K562 (cell line): ENCODE measurements around the gene TRAF1. TPM values are rescaled to one million over a fixed set of nuclear protein-coding genes. Genes with fewer than 3 reads are reported as not detected.

Experiments
- ATAC-seq: fragments of 200-7000 bp; cut with Tn5 transposase; 3 replicates; pipeline ENCODE4 v1.9.1; 2020; ENCODE audit warnings: moderate library complexity
- BruUV-seq: library from RNA; stranded (reverse); fragments of 400-500 nt; replicated peaks from 2 replicates; lab custom pipeline; 2021; lab: Mats Ljungman, UMichigan
- CTCF ChIA-PET: fragments of 300-600 bp; formaldehyde crosslinking; extraction: SDS; loops from one replicate; lab custom pipeline; 2021; ENCODE audit warnings: low intra/inter-chr PET ratio; lab: Yijun Ruan, JAX
- POLR2A ChIA-PET: fragments of 300-600, 350-650 bp; sonication (Branson Sonifier 250); formaldehyde crosslinking; extraction: SDS; loops from one replicate; lab custom pipeline; 2021; ENCODE audit warnings: antibody characterized with exemption, inconsistent platforms; lab: Yijun Ruan, JAX
- DNase-seq, 4 experiments: peaks; one replicate each; pipeline versions ENCODE4 v3.0.0 to v3.0.0-alpha.2; 2011 to 2018; ENCODE audit warnings: low spot score in 3 of 4, mixed read lengths in 3 of 4; ENCODE audit errors: extremely low read depth in 1 of 4
- FAIRE-seq: peaks from 2 replicates; lab custom pipeline; 2011; peaks lifted over from hg19 to GRCh38; lab: Jason Lieb, UNC
- H2AFZ ChIP-seq: 2 replicates; pipeline ENCODE4 v1.6.0; 2011; ENCODE audit warnings: low read depth, low read length, control low read depth, inconsistent platforms
- H3K27ac ChIP-seq: fragments of 200-600 bp; 3 replicates; pipeline ENCODE4 v1.8.0; 2011; ENCODE audit warnings: low read depth, mild to moderate bottlenecking, control low read depth, inconsistent platforms, low read length, moderate library complexity, mixed read lengths; ENCODE audit errors: extremely low read depth
- H3K27me3 ChIP-seq, 2 experiments: fragments of 300-600 bp in 1 of 2; 2 replicates in 1 of 2; 3 replicates in 1 of 2; pipeline versions ENCODE4 v1.6.0 to v1.8.0; 2011; ENCODE audit warnings: inconsistent platforms in 2 of 2, low read length in 2 of 2, mild to moderate bottlenecking in 1 of 2, mixed read lengths in 1 of 2, moderate library complexity in 1 of 2; ENCODE audit not compliant: control insufficient read depth in 2 of 2, insufficient read depth in 2 of 2
- H3K36me3 ChIP-seq: fragments of 300-600 bp; 3 replicates; pipeline ENCODE4 v1.8.0; 2011; ENCODE audit warnings: mild to moderate bottlenecking, low read length, inconsistent platforms; ENCODE audit not compliant: control insufficient read depth, insufficient read depth
- H3K4me1 ChIP-seq, 2 experiments: fragments of 200-600 bp in 1 of 2; replicated peaks in 1 of 2; 2 replicates in 1 of 2; 3 replicates in 1 of 2; pipeline versions ENCODE4 v1.5.1 to v1.8.0; 2011; ENCODE audit warnings: inconsistent platforms in 2 of 2, low read length in 2 of 2, mild to moderate bottlenecking in 1 of 2, mixed read lengths in 1 of 2, moderate library complexity in 1 of 2; ENCODE audit not compliant: control insufficient read depth in 2 of 2, insufficient read depth in 2 of 2
- H3K4me2 ChIP-seq: 2 replicates; pipeline ENCODE4 v1.6.1; 2011; ENCODE audit warnings: low read length, control low read depth, inconsistent platforms, mixed read lengths; ENCODE audit not compliant: insufficient read depth
- H3K4me3 ChIP-seq: fragments of 200-600 bp; sonication (generic), shearing (Covaris generic); 2 replicates; pipeline ENCODE4 v1.5.1; 2016; ENCODE audit warnings: control low read depth, inconsistent platforms
- H3K79me2 ChIP-seq: fragments of 200-600 bp; 3 replicates; pipeline ENCODE4 v1.8.0; 2011; ENCODE audit warnings: low read length, inconsistent platforms; ENCODE audit not compliant: control insufficient read depth, insufficient read depth
- H3K9ac ChIP-seq, 2 experiments: 2 replicates each; pipeline versions ENCODE4 v1.6.0 to v1.6.1; 2011; ENCODE audit warnings: low read depth in 2 of 2, low read length in 2 of 2, control low read depth in 1 of 2, inconsistent platforms in 1 of 2, mild to moderate bottlenecking in 1 of 2, mixed read lengths in 1 of 2; ENCODE audit not compliant: insufficient read depth in 1 of 2
- H3K9me1 ChIP-seq: one replicate; pipeline ENCODE4 v1.6.0; 2011; ENCODE audit warnings: inconsistent platforms, mild to moderate bottlenecking, low read length, moderate library complexity; ENCODE audit not compliant: control insufficient read depth, insufficient read depth
- H3K9me3 ChIP-seq: replicated peaks from 2 replicates; pipeline ENCODE4 v1.5.1; 2011; ENCODE audit warnings: low read depth, low read length, inconsistent platforms; ENCODE audit not compliant: control insufficient read depth, insufficient read depth
- H4K20me1 ChIP-seq: replicated peaks from 2 replicates; pipeline ENCODE4 v1.6.1; 2011; ENCODE audit warnings: low read length, inconsistent platforms, mixed read lengths; ENCODE audit not compliant: control insufficient read depth, insufficient read depth
- BCL6 ChIP-seq: fragments of 250-450 bp; sonication (Bioruptor Pico); IDR thresholded peaks from 2 replicates; pipeline ENCODE4 v1.4.0; 2020
- CREBBP ChIP-seq: IDR thresholded peaks from one replicate; pipeline ENCODE4 v1.6.1; 2012; ENCODE audit warnings: low read depth, mild to moderate bottlenecking, control low read depth, inconsistent platforms, low read length
- KDM1A ChIP-seq, 2 experiments: fragments of 450-650 bp; IDR thresholded peaks; 2 replicates each; pipeline ENCODE4 v1.6.1; 2016; ENCODE audit warnings: mild to moderate bottlenecking in 2 of 2
- MTF1 ChIP-seq: fragments of 250-450 bp; sonication (Bioruptor Pico); IDR thresholded peaks from 2 replicates; pipeline ENCODE4 v1.9.0; 2021; ENCODE audit warnings: moderate library complexity, mild to moderate bottlenecking, inconsistent platforms, borderline replicate concordance
- NR4A1 ChIP-seq, 2 experiments: fragments of 250-450 bp in 1 of 2; fragments of 450-650 bp in 1 of 2; sonication (Bioruptor Pico) in 1 of 2; IDR thresholded peaks; 2 replicates each; pipeline versions ENCODE4 v1.4.0 to v1.6.1; 2016 to 2020; ENCODE audit warnings: mild to moderate bottlenecking in 2 of 2, missing compliant biosample characterization in 1 of 2, missing genetic modification characterization in 1 of 2, moderate library complexity in 1 of 2
- ZBED1 ChIP-seq: IDR thresholded peaks from 2 replicates; pipeline ENCODE4 v1.6.1; 2014
- ZNF347 ChIP-seq: fragments of 450-650 bp; formaldehyde crosslinking; IDR thresholded peaks from 2 replicates; pipeline ENCODE4 v1.4.0; 2020; ENCODE audit warnings: low read depth, mild to moderate bottlenecking, moderate library complexity
- WGBS: fragments of 100-300 bp; shearing (Covaris generic); methylation state at CpG from one replicate; pipeline ENCODE4 v1.1.6; 2016; ENCODE audit warnings: low coverage, mixed read lengths; ENCODE audit not compliant: insufficient coverage; ENCODE audit errors: missing lambda C conversion rate; 5-methylcytosine and 5-hydroxymethylcytosine counted together
- in situ Hi-C: fragments of 300-500 bp; cut with MboI; formaldehyde crosslinking; loops from 4 replicates; pipeline ENCODE4 v1.15.0; 2018; ENCODE audit warnings: inconsistent platforms, mixed read lengths
- intact Hi-C: fragments of 100-400 bp; cut with micrococcal nuclease; formaldehyde crosslinking; loops from 2 replicates; pipeline ENCODE4 v1.14.2; 2022
- polyA plus RNA-seq, 8 experiments: library from polyadenylated mRNA; depleted of rRNA in 4 of 8; stranded (reverse) in 5 of 8; unstranded in 3 of 8; fragments of >200 nt; fragmentation: Nextera tagmentation in 2 of 8; fragmentation: Illumina TruSeq in 1 of 8; extraction: Ambion mirVana in 2 of 8; extraction: Trizol in 1 of 8; gene quantifications; 2 replicates each; pipeline versions ENCODE4 v1.2.1 to v1.2.3, GENCODE V29; 2011 to 2014; ENCODE audit warnings: inconsistent platforms in 1 of 8, missing spikeins in 1 of 8
- total RNA-seq, 7 experiments: library from RNA; depleted of rRNA in 6 of 7; stranded (reverse); fragments of >200 nt in 6 of 7; fragmentation: Illumina TruSeq in 2 of 7; extraction: Trizol in 2 of 7; gene quantifications; 2 replicates each; pipeline versions ENCODE4 v1.2.1 to v1.2.3, GENCODE V29; 2011 to 2021; ENCODE audit warnings: low replicate concordance in 1 of 7
- TF ChIP-seq, protein P1 (sequence below): fragments of 450-650 bp; formaldehyde crosslinking; IDR thresholded peaks from 2 replicates; pipeline ENCODE4 v1.4.0; 2022; ENCODE audit warnings: missing genetic modification characterization

The TRAF1 gene
- total and polyA plus RNA-seq, 9 of the 15 experiments (the other 6 are each of a cell fraction or from before 2014, with no cell fraction given) = 0.01 to 1.1 (median 0.04) TPM; not detected in 2

DNA sequence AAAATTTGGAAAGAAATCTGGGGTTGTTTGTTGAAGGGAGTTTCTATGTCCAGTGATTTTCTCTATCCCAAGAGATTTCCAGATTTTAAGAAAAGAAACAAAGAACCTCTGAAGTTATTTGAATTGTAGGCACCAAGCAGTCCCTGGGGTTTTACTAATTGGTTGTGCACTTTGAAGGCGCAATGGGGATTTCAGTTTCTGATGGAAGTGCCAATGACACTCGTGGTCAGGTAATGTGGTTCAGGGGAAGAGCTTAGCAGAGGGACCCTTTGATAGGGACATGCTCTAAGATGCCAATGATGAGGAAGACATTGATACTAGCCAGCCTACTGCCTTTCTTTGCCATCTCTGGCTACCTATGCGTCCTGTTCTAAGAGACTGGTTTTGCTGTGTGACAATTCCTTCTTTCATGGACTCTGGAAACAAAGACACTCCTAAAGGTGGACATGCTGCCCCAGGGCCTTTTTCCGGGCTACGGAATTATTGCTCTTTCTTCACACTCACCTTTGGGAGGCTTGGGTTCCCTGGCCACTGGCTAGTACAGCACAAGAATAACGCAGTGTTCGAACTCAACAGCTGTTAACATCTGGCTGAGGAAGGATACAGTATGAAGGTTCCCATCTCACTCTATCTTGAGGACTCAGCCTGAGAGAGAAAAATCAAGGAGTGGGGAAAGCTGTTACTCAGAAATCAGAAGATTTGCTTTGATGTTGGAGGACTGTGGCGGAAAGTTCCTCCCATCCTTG, 6.9 kb upstream of the TRAF1 start (continued):
- TF ChIP-seq, protein P1, sequence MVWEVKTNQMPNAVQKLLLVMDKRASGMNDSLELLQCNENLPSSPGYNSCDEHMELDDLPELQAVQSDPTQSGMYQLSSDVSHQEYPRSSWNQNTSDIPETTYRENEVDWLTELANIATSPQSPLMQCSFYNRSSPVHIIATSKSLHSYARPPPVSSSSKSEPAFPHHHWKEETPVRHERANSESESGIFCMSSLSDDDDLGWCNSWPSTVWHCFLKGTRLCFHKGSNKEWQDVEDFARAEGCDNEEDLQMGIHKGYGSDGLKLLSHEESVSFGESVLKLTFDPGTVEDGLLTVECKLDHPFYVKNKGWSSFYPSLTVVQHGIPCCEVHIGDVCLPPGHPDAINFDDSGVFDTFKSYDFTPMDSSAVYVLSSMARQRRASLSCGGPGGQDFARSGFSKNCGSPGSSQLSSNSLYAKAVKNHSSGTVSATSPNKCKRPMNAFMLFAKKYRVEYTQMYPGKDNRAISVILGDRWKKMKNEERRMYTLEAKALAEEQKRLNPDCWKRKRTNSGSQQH (CRISPR knock-in tag) = no peak
- TF ChIP-seq BCL6 = no peak
- no peak for TF ChIP-seq NR4A1 (CRISPR knock-in tag; IDR thresholded peaks at IDR 0.05)
- TF ChIP-seq NR4A1 (tag; IDR thresholded peaks at IDR 0.05) = no peak
- no peak for TF ChIP-seq MTF1 (CRISPR knock-in tag)
- no peak for TF ChIP-seq CREBBP

DNA sequence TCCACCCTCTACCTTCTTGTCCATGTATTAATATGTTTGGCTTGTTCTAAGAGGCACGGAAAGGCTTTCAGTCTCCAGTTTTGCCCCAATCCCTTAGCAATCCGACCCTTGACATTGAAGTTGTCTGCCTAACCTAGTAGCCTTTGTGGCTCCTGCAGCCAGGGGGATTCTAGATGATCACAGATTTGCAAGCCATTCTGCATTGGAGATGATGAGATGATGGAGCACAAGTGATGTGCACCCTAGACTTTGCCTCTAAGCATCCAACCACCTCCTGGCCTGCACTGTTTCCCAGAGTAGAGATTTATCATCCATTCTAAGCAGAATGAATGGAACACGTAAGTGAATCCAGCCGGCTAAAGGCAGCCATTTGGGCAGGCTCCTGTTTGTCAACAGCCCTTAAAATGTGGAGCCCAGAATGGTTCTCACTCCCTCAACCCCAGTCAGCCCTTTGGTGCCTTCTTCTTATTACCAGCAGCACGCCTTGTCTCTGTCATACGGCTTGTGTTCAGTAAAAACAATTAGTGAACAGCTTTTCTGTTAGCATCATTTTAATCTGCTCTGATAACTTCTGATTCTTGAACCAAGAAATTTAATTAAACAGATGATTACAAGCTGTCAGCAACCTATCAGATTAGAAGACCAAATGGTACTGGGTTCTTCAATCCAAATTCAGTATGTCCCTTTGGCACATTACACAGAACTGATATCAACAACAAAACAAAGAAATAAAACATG, 5.7 kb upstream of the TRAF1 start:
- in situ Hi-C loops = loop anchor here (25.0 kb wide), 1 partner anchor 320 kb away; no protein-coding TSS in a partner anchor
- CTCF ChIA-PET = no interaction called here
- no peaks in the 10 kb centered on the region for H4K20me1 ChIP-seq
- H3K36me3 ChIP-seq = no peaks in the 10 kb centered on the region
- H3K9me1 ChIP-seq = no peaks in the 10 kb centered on the region
- H3K9me3 ChIP-seq = no peaks in the 10 kb centered on the region
- DNase-seq = no peak
- BruUV-seq = no TSS peak
- H2AFZ ChIP-seq = peak overlapping the region; percentile 67
- no peak overlapping the region for H3K27ac ChIP-seq
- intact Hi-C loops = loop anchor here (10.0 kb wide), 1 partner anchor 317 kb away; no protein-coding TSS in a partner anchor
- no peaks in the 10 kb centered on the region for H3K27me3 ChIP-seq
- no peak overlapping the region for H3K9ac ChIP-seq
- peaks cover 17 to 29% of the 10 kb centered on the region in 2 experiments for H3K4me1 ChIP-seq
- ATAC-seq = no peak
- no peak overlapping the region for H3K4me2 ChIP-seq
- H3K4me3 ChIP-seq = no peak overlapping the region
- POLR2A ChIA-PET = interaction anchor here (1.2 to 1.5 kb wide), 2 partner anchors 9 to 11 kb away, joined by 3 to 7 read pairs; no protein-coding TSS in a partner anchor
- H3K79me2 ChIP-seq = no peaks in the 10 kb centered on the region
- 9% methylated on average over 6 of the region's 6 CpGs for WGBS
- FAIRE-seq = no peak
- TF ChIP-seq KDM1A (IDR thresholded peaks at IDR 0.05) (0 out of 4 replicates have a peak, but pooled peaks of 1 of the 2 experiments have one; percentile 12), ZNF347 (CRISPR knock-in tag) (no peak), ZBED1 (no peak)
